GM12864 (cell line): ENCODE data around the gene FXYD6.

Source experiments
- DNase-seq: peaks from one replicate; pipeline ENCODE4 v3.0.0-alpha.2; 2011; ENCODE audit warnings: low read depth
- H3K4me3 ChIP-seq: 2 replicates; pipeline ENCODE4 v1.5.1; 2011; ENCODE audit warnings: mild to moderate bottlenecking, low read depth, low read length, control low read depth
- CTCF ChIP-seq: IDR thresholded peaks from 2 replicates; pipeline ENCODE4 v1.5.1; 2011; ENCODE audit warnings: low read depth, mild to moderate bottlenecking, moderate library complexity, low read length, control low read depth, inconsistent platforms; ENCODE audit errors: missing control alignments

FXYD6 gene

GRCh38 chr11:117915672-117916235 is 39.3 kb upstream of the FXYD6 start:
- DNase-seq, result no peak
- no peak for TF ChIP-seq CTCF

GRCh38 chr11:117914991-117915618 is 38.6 kb upstream of the FXYD6 start:
- no peak overlapping the region for H3K4me3 ChIP-seq
- no peak for TF ChIP-seq CTCF
- DNase-seq, result no peak

More at GRCh38 chr11:117915672-117916235, 39.3 kb upstream of the FXYD6 start:
- H3K4me3 ChIP-seq, result no peak overlapping the region

GRCh38 chr11:117914398-117914761 is 37.9 kb upstream of the FXYD6 start:
- H3K4me3 ChIP-seq, result no peak overlapping the region
- DNase-seq, result no peak
- TF ChIP-seq CTCF, result no peak

- no peak for DNase-seq
- TF ChIP-seq CTCF, result no peak
- H3K4me3 ChIP-seq, result no peak overlapping the region
Measured at GRCh38 chr11:117913736-117914397, 37.4 kb upstream of the FXYD6 start.

- no peak for DNase-seq
- H3K4me3 ChIP-seq, result no peak overlapping the region
- no peak for TF ChIP-seq CTCF
Measured at GRCh38 chr11:117912497-117912896, 36.0 kb upstream of the FXYD6 start.

GRCh38 chr11:117911694-117912093 is 35.2 kb upstream of the FXYD6 start:
- DNase-seq, result no peak
- TF ChIP-seq CTCF, result no peak
- no peak overlapping the region for H3K4me3 ChIP-seq
